Suprapubic skin (tissue), 4 donors: ENCODE results near the gene MOCS1. TPM values are rescaled to one million over a fixed set of nuclear protein-coding genes. Genes with fewer than 3 reads are reported as not detected.

Experiments
- DNase-seq, 2 donors: peaks; one replicate each; pipeline ENCODE4 v3.0.0-alpha.2; 2019; ENCODE audit warnings: low spot score in 2 of 2
- H3K27ac ChIP-seq: fragments of 200-600 bp; sonication (generic); one replicate; pipeline ENCODE4 v1.5.1; 2019
- H3K27me3 ChIP-seq: fragments of 200-600 bp; sonication (generic); one replicate; pipeline ENCODE4 v1.5.1; 2019
- H3K36me3 ChIP-seq: fragments of 200-600 bp; sonication (generic); one replicate; pipeline ENCODE4 v1.5.1; 2019
- H3K4me1 ChIP-seq: fragments of 200-600 bp; sonication (generic); one replicate; pipeline ENCODE4 v1.5.1; 2019
- H3K4me3 ChIP-seq: fragments of 200-600 bp; sonication (generic); one replicate; pipeline ENCODE4 v1.5.1; 2019; ENCODE audit warnings: mild to moderate bottlenecking
- H3K9me3 ChIP-seq: fragments of 200-600 bp; sonication (generic); one replicate; pipeline ENCODE4 v1.5.1; 2019
- EP300 ChIP-seq: sonication (generic); formaldehyde crosslinking; IDR thresholded peaks from one replicate; pipeline ENCODE4 v1.6.1; 2017; ENCODE audit warnings: antibody characterized with exemption
- POLR2A ChIP-seq, 2 donors: fragments of 450-650 bp; IDR thresholded peaks; one replicate each; pipeline ENCODE4 v1.6.1; 2017; ENCODE audit warnings: antibody characterized with exemption in 2 of 2, mild to moderate bottlenecking in 2 of 2, moderate library complexity in 2 of 2
- POLR2AphosphoS5 ChIP-seq, 3 donors: sonication (generic); formaldehyde crosslinking; IDR thresholded peaks; one replicate each; pipeline ENCODE4 v1.6.1; 2017; ENCODE audit warnings: antibody characterized with exemption in 3 of 3
- WGBS: methylation state at CpG from one replicate; pipeline ENCODE4 v1.1.5; 2018; 5-methylcytosine and 5-hydroxymethylcytosine counted together
- total RNA-seq, 4 donors: library from RNA; depleted of rRNA; stranded (reverse); fragments of >200 nt; gene quantifications; one replicate each; pipeline ENCODE4 v1.1.0, GENCODE V29; 2016
- TF ChIP-seq, protein P1 (sequence below), 2 donors: fragments of 200-600 bp in 1 of 2; fragments of 450-650 bp in 1 of 2; sonication (generic) in 1 of 2; IDR thresholded peaks; one replicate each; pipeline ENCODE4 v1.5.1; 2016 to 2019; ENCODE audit warnings: antibody characterized with exemption in 2 of 2, mild to moderate bottlenecking in 1 of 2, moderate library complexity in 1 of 2

Gene MOCS1
- total RNA-seq, 4 donors from 2014 or later: 4.2 to 13.8 (median 10.2) TPM

DNA sequence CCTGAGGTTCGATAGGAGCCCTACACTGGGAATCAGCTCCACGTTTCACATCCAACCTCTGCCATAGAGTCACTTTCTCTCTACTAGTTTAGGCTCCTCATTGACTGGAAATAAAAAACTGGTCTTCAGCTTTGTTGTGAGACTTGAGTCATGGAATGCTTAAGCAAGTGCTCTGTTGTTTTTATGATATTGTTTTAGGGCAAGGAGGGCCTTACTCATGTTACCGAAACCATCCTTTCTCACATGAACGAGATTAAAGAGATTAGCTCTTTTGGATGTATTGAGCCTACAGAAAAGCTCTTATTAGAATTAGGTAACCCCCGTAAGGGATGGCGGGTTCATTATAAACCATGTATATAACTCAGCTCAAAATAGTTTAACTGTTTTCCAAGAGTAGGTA lies 6.9 kb upstream of the MOCS1 start:
- no peak overlapping the region for H3K4me3 ChIP-seq
- H3K9me3 ChIP-seq: no peaks in the 10 kb centered on the region
- H3K4me1 ChIP-seq: peaks cover 4% of the 10 kb centered on the region
- 88% methylated on average over 6 of the region's 6 CpGs for WGBS
- no peak overlapping the region for H3K27ac ChIP-seq
- no peak for DNase-seq
- TF ChIP-seq, protein P1, sequence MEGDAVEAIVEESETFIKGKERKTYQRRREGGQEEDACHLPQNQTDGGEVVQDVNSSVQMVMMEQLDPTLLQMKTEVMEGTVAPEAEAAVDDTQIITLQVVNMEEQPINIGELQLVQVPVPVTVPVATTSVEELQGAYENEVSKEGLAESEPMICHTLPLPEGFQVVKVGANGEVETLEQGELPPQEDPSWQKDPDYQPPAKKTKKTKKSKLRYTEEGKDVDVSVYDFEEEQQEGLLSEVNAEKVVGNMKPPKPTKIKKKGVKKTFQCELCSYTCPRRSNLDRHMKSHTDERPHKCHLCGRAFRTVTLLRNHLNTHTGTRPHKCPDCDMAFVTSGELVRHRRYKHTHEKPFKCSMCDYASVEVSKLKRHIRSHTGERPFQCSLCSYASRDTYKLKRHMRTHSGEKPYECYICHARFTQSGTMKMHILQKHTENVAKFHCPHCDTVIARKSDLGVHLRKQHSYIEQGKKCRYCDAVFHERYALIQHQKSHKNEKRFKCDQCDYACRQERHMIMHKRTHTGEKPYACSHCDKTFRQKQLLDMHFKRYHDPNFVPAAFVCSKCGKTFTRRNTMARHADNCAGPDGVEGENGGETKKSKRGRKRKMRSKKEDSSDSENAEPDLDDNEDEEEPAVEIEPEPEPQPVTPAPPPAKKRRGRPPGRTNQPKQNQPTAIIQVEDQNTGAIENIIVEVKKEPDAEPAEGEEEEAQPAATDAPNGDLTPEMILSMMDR (IDR thresholded peaks at IDR 0.05): no peak
- TF ChIP-seq EP300 (no peak), POLR2AphosphoS5 (IDR thresholded peaks at IDR 0.05) (no peak), POLR2A (IDR thresholded peaks at IDR 0.05) (no peak)
- no peaks in the 10 kb centered on the region for H3K27me3 ChIP-seq
- no peaks in the 10 kb centered on the region for H3K36me3 ChIP-seq

DNA sequence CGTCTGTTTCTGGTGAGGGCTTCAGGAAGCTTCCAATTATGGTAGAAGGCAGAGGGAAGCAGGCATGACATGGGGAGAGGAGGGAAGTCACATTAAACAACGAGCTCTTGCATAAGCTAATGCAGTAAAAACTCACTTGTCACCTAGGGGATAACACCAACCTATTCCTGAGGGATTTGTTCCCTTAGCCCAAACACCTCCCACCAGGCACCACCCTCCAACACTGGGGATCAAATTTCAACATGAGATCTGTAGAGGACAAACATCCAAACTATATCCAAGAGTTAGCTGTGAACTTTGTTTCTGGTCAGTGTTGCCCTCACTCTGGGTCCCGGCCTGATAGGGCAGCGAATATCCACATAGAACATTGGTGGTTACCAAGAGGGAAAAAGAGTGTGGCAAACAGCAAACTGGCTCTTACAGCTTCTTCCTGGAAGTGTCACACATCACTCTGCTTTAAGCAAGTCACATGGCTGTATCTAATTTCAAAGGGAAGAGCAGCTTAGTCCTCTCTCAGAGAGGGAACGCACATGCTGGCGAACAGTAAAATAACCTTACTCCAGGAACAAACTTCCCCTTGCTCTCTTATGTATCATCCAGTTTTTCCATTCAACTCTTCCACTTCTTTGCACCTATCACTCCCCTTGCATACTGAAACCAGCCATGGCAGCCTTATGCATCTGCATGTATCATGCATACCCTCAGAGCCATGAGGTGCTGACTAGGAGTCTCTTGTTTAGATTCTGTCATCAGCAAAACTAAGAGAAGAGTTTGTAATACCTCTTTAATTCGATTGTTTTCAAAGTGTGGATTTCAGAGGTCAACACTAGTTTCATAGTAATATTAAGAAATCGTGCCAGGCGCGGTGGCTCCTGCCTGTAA lies 4.8 kb upstream of the MOCS1 start:
- no peaks in the 10 kb centered on the region for H3K27me3 ChIP-seq
- 70% methylated on average over 10 of the region's 10 CpGs for WGBS
- TF ChIP-seq POLR2AphosphoS5 (IDR thresholded peaks at IDR 0.05): no peak
- TF ChIP-seq POLR2A (IDR thresholded peaks at IDR 0.05): no peak
- TF ChIP-seq, protein P1 (IDR thresholded peaks at IDR 0.05): no peak
- TF ChIP-seq EP300: no peak
- peaks cover 7% of the 10 kb centered on the region for H3K4me1 ChIP-seq
- no peaks in the 10 kb centered on the region for H3K36me3 ChIP-seq
- H3K27ac ChIP-seq: no peak overlapping the region
- H3K9me3 ChIP-seq: no peaks in the 10 kb centered on the region
- no peak for DNase-seq
- no peak overlapping the region for H3K4me3 ChIP-seq

DNA sequence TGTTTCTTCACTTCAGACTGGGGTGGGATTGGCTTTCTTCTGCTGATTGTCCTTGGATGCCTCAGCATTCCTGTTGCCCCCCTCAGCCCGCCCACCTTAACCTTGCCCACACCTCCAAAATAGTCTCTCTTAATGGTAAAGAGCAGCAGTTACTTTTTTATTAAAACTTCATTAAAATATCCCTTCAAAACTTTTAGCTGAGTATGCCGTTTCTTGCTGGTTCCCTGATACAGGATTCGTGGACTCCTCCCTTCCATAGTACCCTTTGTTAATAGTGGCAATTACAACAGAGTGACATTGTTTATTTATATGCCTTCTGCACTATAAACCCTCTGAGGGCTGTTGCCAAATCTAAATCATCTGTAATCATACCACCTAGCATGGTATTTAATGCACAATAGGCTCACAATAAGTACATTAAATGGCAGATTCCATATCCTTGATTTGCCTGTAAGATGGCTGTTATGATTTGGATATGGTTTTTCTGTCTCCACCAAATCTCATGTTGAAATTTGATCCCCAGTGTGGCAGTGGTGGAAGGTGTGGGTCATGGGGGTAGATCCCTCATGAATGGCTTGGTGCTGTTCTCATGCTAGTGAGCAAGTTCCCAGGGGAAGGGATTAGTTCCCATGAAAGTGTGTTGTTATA lies 3.5 kb upstream of the MOCS1 start:
- no peaks in the 10 kb centered on the region for H3K27me3 ChIP-seq
- no peak for DNase-seq
- peaks cover 16% of the 10 kb centered on the region for H3K4me1 ChIP-seq
- H3K4me3 ChIP-seq: no peak overlapping the region
- 93% methylated on average over 3 of the region's 3 CpGs for WGBS
- no peak overlapping the region for H3K27ac ChIP-seq
- no peak for TF ChIP-seq POLR2AphosphoS5 (IDR thresholded peaks at IDR 0.05)
- no peak for TF ChIP-seq EP300
- TF ChIP-seq, protein P1 (IDR thresholded peaks at IDR 0.05): no peak
- TF ChIP-seq POLR2A (IDR thresholded peaks at IDR 0.05): no peak
- no peaks in the 10 kb centered on the region for H3K36me3 ChIP-seq
- no peaks in the 10 kb centered on the region for H3K9me3 ChIP-seq

DNA sequence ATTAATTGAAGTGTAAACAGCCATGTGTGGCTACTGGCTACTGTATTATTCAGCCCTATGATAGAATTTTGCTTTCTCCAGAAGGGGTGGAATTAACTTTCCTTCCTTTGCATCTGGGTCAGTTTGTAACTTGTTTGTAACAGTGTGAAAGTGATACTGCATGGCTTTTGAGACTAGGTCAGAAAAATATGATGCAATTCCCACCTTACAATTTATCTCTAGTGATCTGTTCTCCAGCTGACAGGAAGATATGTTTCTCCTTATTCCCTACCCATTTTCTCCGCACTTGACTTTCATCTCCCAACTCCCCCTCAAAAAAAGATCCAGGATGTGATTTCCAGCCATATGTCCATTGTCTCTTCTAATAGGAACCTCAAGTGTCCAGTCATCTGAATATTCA lies 2.6 kb upstream of the MOCS1 start:
- TF ChIP-seq, protein P1 (IDR thresholded peaks at IDR 0.05): no peak
- no peak for TF ChIP-seq EP300
- Histone ChIP-seq H3K9me3 (no peaks in the 10 kb centered on the region), H3K27ac (no peak overlapping the region), H3K27me3 (no peaks in the 10 kb centered on the region), H3K36me3 (no peaks in the 10 kb centered on the region), H3K4me3 (no peak overlapping the region), H3K4me1 (peaks cover 21% of the 10 kb centered on the region)
- DNase-seq: no peak
- WGBS: 95% methylated on average over 1 of the region's 1 CpG

DNA sequence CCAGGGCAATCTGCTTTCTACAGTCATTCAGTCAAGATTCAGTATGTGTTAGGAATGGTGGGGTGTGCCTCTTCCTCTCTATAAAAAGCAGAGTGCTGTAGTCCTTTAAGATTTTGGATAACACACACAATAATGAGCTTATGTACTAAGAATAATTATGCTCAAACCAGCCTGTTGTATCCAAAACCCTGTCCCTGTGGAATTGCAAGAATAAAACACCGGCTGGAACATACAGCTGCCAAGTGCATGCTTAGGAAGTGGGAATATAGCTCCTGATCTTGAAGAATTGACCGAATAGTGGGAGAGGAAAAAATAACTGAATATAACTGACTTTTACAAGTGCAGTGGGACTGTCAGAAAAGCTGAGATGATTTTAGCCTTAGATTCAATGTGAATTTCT lies 979 bp upstream of the MOCS1 start:
- peaks cover 21% of the 10 kb centered on the region for H3K4me1 ChIP-seq
- H3K27ac ChIP-seq: no peak overlapping the region
- no peaks in the 10 kb centered on the region for H3K27me3 ChIP-seq
- no peak overlapping the region for H3K4me3 ChIP-seq
- H3K36me3 ChIP-seq: no peaks in the 10 kb centered on the region
- H3K9me3 ChIP-seq: no peaks in the 10 kb centered on the region
- no peak for DNase-seq
- TF ChIP-seq POLR2AphosphoS5 (IDR thresholded peaks at IDR 0.05) (no peak), EP300 (no peak), POLR2A (IDR thresholded peaks at IDR 0.05) (no peak)
- TF ChIP-seq, protein P1 (IDR thresholded peaks at IDR 0.05): no peak
- WGBS: 77% methylated on average over 2 of the region's 2 CpGs
